ENCODE measurements around the gene KCNJ16. TPM values are rescaled to one million over a fixed set of nuclear protein-coding genes. Genes with fewer than 3 reads are reported as not detected.
A peak's percentile ranks its signal among the peaks of the same experiment; 100 is the strongest.

KCNJ16 gene
- total and polyA plus RNA-seq, 2 donors (not counting 1 experiment from before 2014, with no cell fraction given) = not detected

- no peaks in the 10 kb centered on the region for H3K79me2 ChIP-seq (ENCODE audit: control insufficient read depth, insufficient read depth, low read length)
Observed at GRCh38 chr17:70081885-70082284, 6.9 kb downstream of the KCNJ16 start.

DNA sequence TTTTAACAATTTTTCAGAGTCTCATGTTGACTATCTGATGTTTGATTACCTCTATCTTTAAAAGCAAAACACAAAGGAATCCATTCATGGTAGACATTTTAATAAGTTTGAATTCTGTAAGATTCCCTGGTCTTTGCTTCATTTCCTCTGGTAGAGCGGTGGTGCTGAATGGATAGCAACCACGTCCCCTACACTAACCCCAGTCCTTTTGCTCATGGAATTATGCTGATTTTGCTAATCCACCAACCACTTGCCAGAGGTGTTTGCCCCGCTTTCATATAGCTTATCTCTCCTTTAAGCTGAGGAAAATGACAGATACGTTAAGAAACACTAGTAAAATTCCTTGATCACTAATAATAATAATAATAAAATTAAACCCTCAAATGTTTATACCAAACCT lies 9.5 kb downstream of the KCNJ16 start:
- peak; percentile 24 to 28 for DNase-seq (ENCODE audit: low read depth in 2 of 2)

More at GRCh38 chr17:70081885-70082284, 6.9 kb downstream of the KCNJ16 start:
- Histone ChIP-seq H3K9me3 (ENCODE audit: control insufficient read depth, insufficient read depth, low read depth, low read length) (no peaks in the 10 kb centered on the region), H3K4me3 (replicated peaks in 1 of 4; ENCODE audit: control extremely low read depth in 1 of 4, insufficient read depth in 1 of 4, low read depth in 3 of 4, low read length in 4 of 4) (no peak overlapping the region), H3K27ac (ENCODE audit: insufficient read depth, low read length) (no peak overlapping the region), H3K4me1 (ENCODE audit: control insufficient read depth, extremely low read depth, insufficient read depth, low read length) (no peaks in the 10 kb centered on the region), H4K20me1 (ENCODE audit: control insufficient read depth, extremely low read depth, insufficient read depth, low read length) (no peaks in the 10 kb centered on the region), H3K27me3 (ENCODE audit: control insufficient read depth, insufficient read depth, low read length) (no peaks in the 10 kb centered on the region), H3K36me3 (ENCODE audit: control insufficient read depth, insufficient read depth, low read length) (no peaks in the 10 kb centered on the region), H2AFZ (ENCODE audit: low read length) (no peak overlapping the region), H3K9ac (ENCODE audit: insufficient read depth, low read length) (no peak overlapping the region), H3K4me2 (ENCODE audit: extremely low read depth, insufficient read depth, low read length) (no peak overlapping the region)
- TF ChIP-seq, protein P1, sequence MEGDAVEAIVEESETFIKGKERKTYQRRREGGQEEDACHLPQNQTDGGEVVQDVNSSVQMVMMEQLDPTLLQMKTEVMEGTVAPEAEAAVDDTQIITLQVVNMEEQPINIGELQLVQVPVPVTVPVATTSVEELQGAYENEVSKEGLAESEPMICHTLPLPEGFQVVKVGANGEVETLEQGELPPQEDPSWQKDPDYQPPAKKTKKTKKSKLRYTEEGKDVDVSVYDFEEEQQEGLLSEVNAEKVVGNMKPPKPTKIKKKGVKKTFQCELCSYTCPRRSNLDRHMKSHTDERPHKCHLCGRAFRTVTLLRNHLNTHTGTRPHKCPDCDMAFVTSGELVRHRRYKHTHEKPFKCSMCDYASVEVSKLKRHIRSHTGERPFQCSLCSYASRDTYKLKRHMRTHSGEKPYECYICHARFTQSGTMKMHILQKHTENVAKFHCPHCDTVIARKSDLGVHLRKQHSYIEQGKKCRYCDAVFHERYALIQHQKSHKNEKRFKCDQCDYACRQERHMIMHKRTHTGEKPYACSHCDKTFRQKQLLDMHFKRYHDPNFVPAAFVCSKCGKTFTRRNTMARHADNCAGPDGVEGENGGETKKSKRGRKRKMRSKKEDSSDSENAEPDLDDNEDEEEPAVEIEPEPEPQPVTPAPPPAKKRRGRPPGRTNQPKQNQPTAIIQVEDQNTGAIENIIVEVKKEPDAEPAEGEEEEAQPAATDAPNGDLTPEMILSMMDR (conservative IDR thresholded peaks at IDR 0.05 in 1 of 2, IDR thresholded peaks at IDR 0.05 in 1 of 2; ENCODE audit: low read depth in 1 of 2, low read length in 2 of 2) = no peak
- TF ChIP-seq EZH2 (IDR thresholded peaks at IDR 0.05; ENCODE audit: low read length, missing control alignments) = no peak
- DNase-seq (ENCODE audit: low read depth in 2 of 2) = no peak

GRCh38 chr17:70086516-70086915 lies 11.5 kb downstream of the KCNJ16 start:
- Histone ChIP-seq H3K27ac (ENCODE audit: insufficient read depth, low read length) (no peak overlapping the region), H3K4me1 (ENCODE audit: control insufficient read depth, extremely low read depth, insufficient read depth, low read length) (no peaks in the 10 kb centered on the region), H3K4me3 (replicated peaks in 1 of 4; ENCODE audit: control extremely low read depth in 1 of 4, insufficient read depth in 1 of 4, low read depth in 3 of 4, low read length in 4 of 4) (no peak overlapping the region), H3K36me3 (ENCODE audit: control insufficient read depth, insufficient read depth, low read length) (no peaks in the 10 kb centered on the region), H3K9ac (ENCODE audit: insufficient read depth, low read length) (no peak overlapping the region), H2AFZ (ENCODE audit: low read length) (no peak overlapping the region), H3K4me2 (ENCODE audit: extremely low read depth, insufficient read depth, low read length) (no peak overlapping the region), H4K20me1 (ENCODE audit: control insufficient read depth, extremely low read depth, insufficient read depth, low read length) (no peaks in the 10 kb centered on the region), H3K27me3 (ENCODE audit: control insufficient read depth, insufficient read depth, low read length) (no peaks in the 10 kb centered on the region), H3K9me3 (ENCODE audit: control insufficient read depth, insufficient read depth, low read depth, low read length) (no peaks in the 10 kb centered on the region), H3K79me2 (ENCODE audit: control insufficient read depth, insufficient read depth, low read length) (no peaks in the 10 kb centered on the region)
- TF ChIP-seq, protein P1 (conservative IDR thresholded peaks at IDR 0.05 in 1 of 2, IDR thresholded peaks at IDR 0.05 in 1 of 2; ENCODE audit: low read depth in 1 of 2, low read length in 2 of 2) = no peak
- TF ChIP-seq EZH2 (IDR thresholded peaks at IDR 0.05; ENCODE audit: low read length, missing control alignments) = no peak
- peak in 1 of 2 donors; percentile 44 for DNase-seq (ENCODE audit: low read depth in 2 of 2)

More for the DNA sequence above, 9.5 kb downstream of the KCNJ16 start:
- Histone ChIP-seq H3K27me3 (ENCODE audit: control insufficient read depth, insufficient read depth, low read length) (no peaks in the 10 kb centered on the region), H3K4me2 (ENCODE audit: extremely low read depth, insufficient read depth, low read length) (no peak overlapping the region), H3K36me3 (ENCODE audit: control insufficient read depth, insufficient read depth, low read length) (no peaks in the 10 kb centered on the region), H3K4me1 (ENCODE audit: control insufficient read depth, extremely low read depth, insufficient read depth, low read length) (no peaks in the 10 kb centered on the region), H2AFZ (ENCODE audit: low read length) (no peak overlapping the region), H4K20me1 (ENCODE audit: control insufficient read depth, extremely low read depth, insufficient read depth, low read length) (no peaks in the 10 kb centered on the region), H3K4me3 (replicated peaks in 1 of 4; ENCODE audit: control extremely low read depth in 1 of 4, insufficient read depth in 1 of 4, low read depth in 3 of 4, low read length in 4 of 4) (no peak overlapping the region), H3K9me3 (ENCODE audit: control insufficient read depth, insufficient read depth, low read depth, low read length) (no peaks in the 10 kb centered on the region), H3K27ac (ENCODE audit: insufficient read depth, low read length) (no peak overlapping the region), H3K79me2 (ENCODE audit: control insufficient read depth, insufficient read depth, low read length) (no peaks in the 10 kb centered on the region), H3K9ac (ENCODE audit: insufficient read depth, low read length) (no peak overlapping the region)
- no peak for TF ChIP-seq EZH2 (IDR thresholded peaks at IDR 0.05; ENCODE audit: low read length, missing control alignments)
- TF ChIP-seq, protein P1 (conservative IDR thresholded peaks at IDR 0.05 in 1 of 2, IDR thresholded peaks at IDR 0.05 in 1 of 2; ENCODE audit: low read depth in 1 of 2, low read length in 2 of 2) = no peak
